HG03139 (cell line): ENCODE data around the gene FRRS1L.
"Not testable (repeated sequence)": the region's sequence is repeated elsewhere in the genome, so short reads cannot be mapped to it uniquely, and the experiment has no call there.

Experiments
- ATAC-seq: cut with Tn5 transposase; IDR thresholded peaks from one replicate; pipeline ENCODE4 v1.9.1; 2021; ENCODE audit not compliant: unreplicated experiment

Gene FRRS1L

GRCh38 chr9:109134167-109134578 is 32.9 kb downstream of the FRRS1L start:
- no peak for ATAC-seq

- ATAC-seq, result no peak
Observed at GRCh38 chr9:109133533-109133932, 33.5 kb downstream of the FRRS1L start.

GRCh38 chr9:109132567-109133021 is 34.5 kb downstream of the FRRS1L start:
- ATAC-seq, result no peak

- no peak for ATAC-seq
Observed at GRCh38 chr9:109129470-109130197, 37.4 kb downstream of the FRRS1L start.

- not testable (repeated sequence) for ATAC-seq
Observed at GRCh38 chr9:109126671-109127070, 40.4 kb downstream of the FRRS1L start.

GRCh38 chr9:109124121-109124520 is 42.9 kb downstream of the FRRS1L start:
- no peak for ATAC-seq

GRCh38 chr9:109122726-109123621 is 44.1 kb downstream of the FRRS1L start:
- peak; percentile 27 for ATAC-seq

GRCh38 chr9:109121232-109121796 is 45.7 kb downstream of the FRRS1L start:
- no peak for ATAC-seq

GRCh38 chr9:109120204-109120789 is 46.8 kb downstream of the FRRS1L start:
- no peak for ATAC-seq

GRCh38 chr9:109119439-109120203 is 47.4 kb downstream of the FRRS1L start, which contains the start of gene TMEM245:
TMEM245 (minus strand) TSS chr9:109119947; CDS start chr9:109119913, 34 bp downstream.
- ATAC-seq, result peak; percentile 89

GRCh38 chr9:109118808-109119438 is 48.1 kb downstream of the FRRS1L start:
- no peak for ATAC-seq

- ATAC-seq, result no peak
Observed at GRCh38 chr9:109117856-109118807, 48.9 kb downstream of the FRRS1L start.

GRCh38 chr9:109115931-109116526 is 51.0 kb downstream of the FRRS1L start:
- no peak for ATAC-seq

GRCh38 chr9:109114670-109115069 is 52.4 kb downstream of the FRRS1L start:
- no peak for ATAC-seq

- no peak for ATAC-seq
Observed at GRCh38 chr9:109113892-109114609, 53.0 kb downstream of the FRRS1L start.

- no peak for ATAC-seq
Observed at GRCh38 chr9:109113254-109113653, 53.8 kb downstream of the FRRS1L start.

GRCh38 chr9:109110329-109111021 is 56.6 kb downstream of the FRRS1L start:
- ATAC-seq, result peak; percentile 67
